ENCODE measurements around the gene ALAS2.

GRCh38 chrX:54995621-54996020 lies 35.2 kb downstream of the ALAS2 start:
- TF ChIP-seq, protein P1, sequence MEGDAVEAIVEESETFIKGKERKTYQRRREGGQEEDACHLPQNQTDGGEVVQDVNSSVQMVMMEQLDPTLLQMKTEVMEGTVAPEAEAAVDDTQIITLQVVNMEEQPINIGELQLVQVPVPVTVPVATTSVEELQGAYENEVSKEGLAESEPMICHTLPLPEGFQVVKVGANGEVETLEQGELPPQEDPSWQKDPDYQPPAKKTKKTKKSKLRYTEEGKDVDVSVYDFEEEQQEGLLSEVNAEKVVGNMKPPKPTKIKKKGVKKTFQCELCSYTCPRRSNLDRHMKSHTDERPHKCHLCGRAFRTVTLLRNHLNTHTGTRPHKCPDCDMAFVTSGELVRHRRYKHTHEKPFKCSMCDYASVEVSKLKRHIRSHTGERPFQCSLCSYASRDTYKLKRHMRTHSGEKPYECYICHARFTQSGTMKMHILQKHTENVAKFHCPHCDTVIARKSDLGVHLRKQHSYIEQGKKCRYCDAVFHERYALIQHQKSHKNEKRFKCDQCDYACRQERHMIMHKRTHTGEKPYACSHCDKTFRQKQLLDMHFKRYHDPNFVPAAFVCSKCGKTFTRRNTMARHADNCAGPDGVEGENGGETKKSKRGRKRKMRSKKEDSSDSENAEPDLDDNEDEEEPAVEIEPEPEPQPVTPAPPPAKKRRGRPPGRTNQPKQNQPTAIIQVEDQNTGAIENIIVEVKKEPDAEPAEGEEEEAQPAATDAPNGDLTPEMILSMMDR (IDR thresholded peaks at IDR 0.05; ENCODE audit: insufficient read depth, low read depth, low read length), result no peak
- TF ChIP-seq EZH2 (IDR thresholded peaks at IDR 0.05; ENCODE audit: insufficient read depth, low read length), result no peak

Measured in astrocyte (in vitro differentiated cells and primary cell).